ENCODE results near the gene DDIT3. TPM values are rescaled to one million over a fixed set of nuclear protein-coding genes. Genes with fewer than 3 reads are reported as not detected.

Gene DDIT3
- total and polyA plus RNA-seq, 2 experiments from 2014 or later: 33.8 to 44.2 TPM

- no peak for DNase-seq (ENCODE audit: low read depth in 1 of 2, low spot score in 1 of 2)
- TF ChIP-seq CTCF (IDR thresholded peaks at IDR 0.05; ENCODE audit: low read depth, low read length): no peak
- H3K36me3 ChIP-seq: peaks cover 68% of the 10 kb centered on the region
- peak overlapping the region; percentile 13 for H3K27ac ChIP-seq
- no peaks in the 10 kb centered on the region for H3K4me1 ChIP-seq (ENCODE audit: low read depth)
- no peaks in the 10 kb centered on the region for H3K27me3 ChIP-seq
- H3K9me3 ChIP-seq (ENCODE audit: low read depth): no peaks in the 10 kb centered on the region
- H3K4me3 ChIP-seq: no peak overlapping the region
These were observed 11.5 kb upstream of the DDIT3 start for GRCh38 chr12:57531836-57532235.

- Histone ChIP-seq H3K4me1 (ENCODE audit: low read depth) (no peaks in the 10 kb centered on the region), H3K27me3 (no peaks in the 10 kb centered on the region), H3K36me3 (peaks cover 68% of the 10 kb centered on the region), H3K9me3 (ENCODE audit: low read depth) (no peaks in the 10 kb centered on the region), H3K27ac (peak overlapping the region; percentile 55), H3K4me3 (no peak overlapping the region)
- no peak for TF ChIP-seq CTCF (IDR thresholded peaks at IDR 0.05; ENCODE audit: low read depth, low read length)
- DNase-seq (ENCODE audit: low read depth in 1 of 2, low spot score in 1 of 2): no peak
These were observed 10.3 kb upstream of the DDIT3 start for GRCh38 chr12:57530396-57531142.

GRCh38 chr12:57529831-57530230 lies 9.5 kb upstream of the DDIT3 start:
- no peak for TF ChIP-seq CTCF (IDR thresholded peaks at IDR 0.05; ENCODE audit: low read depth, low read length)
- DNase-seq (ENCODE audit: low read depth in 1 of 2, low spot score in 1 of 2): peak in 1 of 2 donors; percentile 11
- Histone ChIP-seq H3K27ac (peak overlapping the region; percentile 55), H3K4me3 (no peak overlapping the region), H3K9me3 (ENCODE audit: low read depth) (no peaks in the 10 kb centered on the region), H3K27me3 (no peaks in the 10 kb centered on the region), H3K36me3 (peaks cover 63% of the 10 kb centered on the region), H3K4me1 (ENCODE audit: low read depth) (peaks cover 1% of the 10 kb centered on the region)

GRCh38 chr12:57528831-57529555 lies 8.7 kb upstream of the DDIT3 start:
- peaks cover 10% of the 10 kb centered on the region for H3K4me1 ChIP-seq (ENCODE audit: low read depth)
- H3K36me3 ChIP-seq: peaks cover 55% of the 10 kb centered on the region
- H3K27ac ChIP-seq: peak overlapping the region; percentile 48
- no peak for DNase-seq (ENCODE audit: low read depth in 1 of 2, low spot score in 1 of 2)
- no peaks in the 10 kb centered on the region for H3K27me3 ChIP-seq
- no peak overlapping the region for H3K4me3 ChIP-seq
- TF ChIP-seq CTCF (IDR thresholded peaks at IDR 0.05; ENCODE audit: low read depth, low read length): no peak
- H3K9me3 ChIP-seq (ENCODE audit: low read depth): no peaks in the 10 kb centered on the region

GRCh38 chr12:57528176-57528575 lies 7.9 kb upstream of the DDIT3 start:
- Histone ChIP-seq H3K36me3 (peaks cover 50% of the 10 kb centered on the region), H3K4me1 (ENCODE audit: low read depth) (peaks cover 14% of the 10 kb centered on the region), H3K4me3 (no peak overlapping the region), H3K9me3 (ENCODE audit: low read depth) (no peaks in the 10 kb centered on the region), H3K27me3 (no peaks in the 10 kb centered on the region), H3K27ac (no peak overlapping the region)
- TF ChIP-seq CTCF (IDR thresholded peaks at IDR 0.05; ENCODE audit: low read depth, low read length): no peak
- no peak for DNase-seq (ENCODE audit: low read depth in 1 of 2, low spot score in 1 of 2)

Measured in cardiac muscle cell (in vitro differentiated cells and primary cell).